Tibial artery (tissue), 4 donors: ENCODE data around the gene AP2A1.

Source experiments
- DNase-seq, 2 donors: peaks; one replicate each; pipeline ENCODE4 v3.0.0-alpha.2; 2019
- H3K27ac ChIP-seq, 2 donors: fragments of 200-600 bp; sonication (generic) in 1 of 2; 1 replicate in 1 of 2; 2 replicates in 1 of 2; pipeline ENCODE4 v1.5.1; 2018 to 2019; ENCODE audit warnings: mild to moderate bottlenecking in 1 of 2
- H3K27me3 ChIP-seq, 2 donors: fragments of 200-600 bp; sonication (generic) in 1 of 2; one replicate each; pipeline versions ENCODE4 v1.5.1 to v1.6.0; 2016 to 2019
- H3K36me3 ChIP-seq, 3 donors: fragments of 200-600 bp; sonication (generic) in 2 of 3; one replicate each; pipeline ENCODE4 v1.5.1; 2016 to 2019; ENCODE audit warnings: mild to moderate bottlenecking in 2 of 3
- H3K4me1 ChIP-seq, 4 donors: fragments of 200-600 bp; sonication (generic) in 2 of 4; 1 replicate in 3 of 4; 2 replicates in 1 of 4; pipeline ENCODE4 v1.5.1; 2016 to 2019
- H3K4me3 ChIP-seq, 2 donors: fragments of 200-600 bp; sonication (generic) in 1 of 2; 1 replicate in 1 of 2; 2 replicates in 1 of 2; pipeline ENCODE4 v1.5.1; 2018 to 2019; ENCODE audit warnings: mild to moderate bottlenecking in 2 of 2
- H3K9me3 ChIP-seq, 3 donors: fragments of 200-600 bp; sonication (generic) in 1 of 3; one replicate each; pipeline ENCODE4 v1.5.1; 2016 to 2019
- CTCF ChIP-seq, 2 experiments: fragments of 200-600 bp in 1 of 2; fragments of 450-650 bp in 1 of 2; IDR thresholded peaks; one replicate each; pipeline ENCODE4 v1.5.1; 2017 to 2019; ENCODE audit warnings: antibody characterized with exemption in 2 of 2, mild to moderate bottlenecking in 1 of 2, moderate library complexity in 1 of 2
- intact Hi-C: fragments of 100-400 bp; cut with DNase I; formaldehyde crosslinking; loops from one replicate; pipeline ENCODE4 v1.15.0; 2023; ENCODE audit warnings: low total_unique reads

The AP2A1 gene

GRCh38 chr19:49746206-49746958 lies 20.4 kb upstream of the AP2A1 start:
- Histone ChIP-seq H3K36me3 (no peaks in the 10 kb centered on the region), H3K4me3 (no peak overlapping the region), H3K4me1 (no peaks in the 10 kb centered on the region), H3K9me3 (no peaks in the 10 kb centered on the region), H3K27me3 (peaks cover 0 to 10% of the 10 kb centered on the region in 2 donors), H3K27ac (no peak overlapping the region)
- TF ChIP-seq CTCF (IDR thresholded peaks at IDR 0.05), result no peak
- intact Hi-C loops, result no loop called here
- no peak for DNase-seq

GRCh38 chr19:49749055-49749716 lies 17.6 kb upstream of the AP2A1 start:
- intact Hi-C loops, result no loop called here
- Histone ChIP-seq H3K4me3 (no peak overlapping the region), H3K4me1 (no peaks in the 10 kb centered on the region), H3K36me3 (no peaks in the 10 kb centered on the region), H3K27ac (no peak overlapping the region), H3K9me3 (no peaks in the 10 kb centered on the region), H3K27me3 (peaks cover 0 to 10% of the 10 kb centered on the region in 2 donors)
- TF ChIP-seq CTCF (IDR thresholded peaks at IDR 0.05), result no peak
- DNase-seq, result no peak

GRCh38 chr19:49749771-49750170 lies 17.0 kb upstream of the AP2A1 start:
- H3K36me3 ChIP-seq, result no peaks in the 10 kb centered on the region
- H3K4me1 ChIP-seq, result no peaks in the 10 kb centered on the region
- DNase-seq, result no peak
- intact Hi-C loops, result no loop called here
- H3K27me3 ChIP-seq, result peaks cover 0 to 10% of the 10 kb centered on the region in 2 donors
- no peak overlapping the region for H3K4me3 ChIP-seq
- no peak for TF ChIP-seq CTCF (IDR thresholded peaks at IDR 0.05)
- H3K27ac ChIP-seq, result no peak overlapping the region
- H3K9me3 ChIP-seq, result no peaks in the 10 kb centered on the region

GRCh38 chr19:49752701-49753100 lies 14.1 kb upstream of the AP2A1 start:
- no peaks in the 10 kb centered on the region for H3K27me3 ChIP-seq
- DNase-seq, result no peak
- peaks cover 2 to 12% (median 4%) of the 10 kb centered on the region in 3 donors for H3K9me3 ChIP-seq
- H3K36me3 ChIP-seq, result no peaks in the 10 kb centered on the region
- TF ChIP-seq CTCF (IDR thresholded peaks at IDR 0.05), result no peak
- no peaks in the 10 kb centered on the region for H3K4me1 ChIP-seq
- intact Hi-C loops, result no loop called here
- H3K4me3 ChIP-seq, result no peak overlapping the region
- no peak overlapping the region for H3K27ac ChIP-seq

- H3K4me1 ChIP-seq, result no peaks in the 10 kb centered on the region
- no peak for DNase-seq
- peaks cover 2 to 12% (median 4%) of the 10 kb centered on the region in 3 donors for H3K9me3 ChIP-seq
- no peak overlapping the region for H3K27ac ChIP-seq
- no peak for TF ChIP-seq CTCF (IDR thresholded peaks at IDR 0.05)
- H3K27me3 ChIP-seq, result no peaks in the 10 kb centered on the region
- intact Hi-C loops, result no loop called here
- no peak overlapping the region for H3K4me3 ChIP-seq
- no peaks in the 10 kb centered on the region for H3K36me3 ChIP-seq
Observed at GRCh38 chr19:49755956-49756355, 10.8 kb upstream of the AP2A1 start.
